Progenitor cell of endocrine pancreas (in vitro differentiated cells): ENCODE measurements around the gene AFG3L2. TPM values are rescaled to one million over a fixed set of nuclear protein-coding genes. Genes with fewer than 3 reads are reported as not detected.

Source experiments
- DNase-seq: peaks from one replicate; pipeline ENCODE4 v3.0.0; 2021; ENCODE audit warnings: low spot score; ENCODE audit not compliant: unreplicated experiment
- H3K27ac Mint-ChIP-seq: 2 replicates; pipeline ENCODE4 v1.8.0; 2021; ENCODE audit warnings: mild to moderate bottlenecking, moderate library complexity, mixed read lengths
- H3K27me3 Mint-ChIP-seq: 2 replicates; pipeline ENCODE4 v1.8.0; 2021; ENCODE audit warnings: mixed read lengths
- H3K36me3 Mint-ChIP-seq: 2 replicates; pipeline ENCODE4 v1.8.0; 2022; ENCODE audit warnings: mixed read lengths; ENCODE audit not compliant: insufficient read depth
- H3K4me1 Mint-ChIP-seq: 2 replicates; pipeline ENCODE4 v1.8.0; 2021; ENCODE audit warnings: low read depth, mixed read lengths
- H3K4me3 Mint-ChIP-seq: 2 replicates; pipeline ENCODE4 v1.8.0; 2021; ENCODE audit warnings: low read depth, mild to moderate bottlenecking, moderate library complexity, mixed read lengths
- H3K9me3 Mint-ChIP-seq: 2 replicates; pipeline ENCODE4 v1.8.0; 2021; ENCODE audit warnings: low read depth, mixed read lengths
- CTCF ChIP-seq: fragments of 200-600 bp; sonication (generic); IDR thresholded peaks from one replicate; pipeline ENCODE4 v1.5.0; 2021; ENCODE audit warnings: antibody characterized with exemption, mild to moderate bottlenecking; ENCODE audit not compliant: unreplicated experiment
- total RNA-seq: library from RNA; stranded (reverse); gene quantifications from 2 replicates; pipeline ENCODE4 v1.2.1, GENCODE V29; 2021

AFG3L2 gene
- total RNA-seq, 1 donor from 2014 or later, result 44.6 TPM

GRCh38 chr18:12288403-12288755, 88.6 kb downstream of the AFG3L2 start:
- peaks cover 60% of the 10 kb centered on the region for H3K27me3 Mint-ChIP-seq
- TF ChIP-seq CTCF, result no peak
- no peaks in the 10 kb centered on the region for H3K36me3 Mint-ChIP-seq
- DNase-seq, result no peak
- H3K9me3 Mint-ChIP-seq, result no peaks in the 10 kb centered on the region
- peak overlapping the region; percentile 86 for H3K27ac Mint-ChIP-seq
- peak overlapping the region; percentile 78 for H3K4me3 Mint-ChIP-seq
- H3K4me1 Mint-ChIP-seq, result peaks cover 10% of the 10 kb centered on the region

- peak overlapping the region; percentile 86 for H3K27ac Mint-ChIP-seq
- no peaks in the 10 kb centered on the region for H3K9me3 Mint-ChIP-seq
- TF ChIP-seq CTCF, result no peak
- H3K4me1 Mint-ChIP-seq, result peaks cover 11% of the 10 kb centered on the region
- H3K36me3 Mint-ChIP-seq, result no peaks in the 10 kb centered on the region
- H3K27me3 Mint-ChIP-seq, result peaks cover 56% of the 10 kb centered on the region
- DNase-seq, result no peak
- H3K4me3 Mint-ChIP-seq, result peak overlapping the region; percentile 78
Observed at GRCh38 chr18:12287684-12288402, 89.2 kb downstream of the AFG3L2 start.

GRCh38 chr18:12287131-12287681, 89.8 kb downstream of the AFG3L2 start:
- Mint-ChIP-seq H3K27me3 (peaks cover 56% of the 10 kb centered on the region), H3K4me1 (peaks cover 16% of the 10 kb centered on the region), H3K9me3 (no peaks in the 10 kb centered on the region), H3K36me3 (no peaks in the 10 kb centered on the region), H3K4me3 (peak overlapping the region; percentile 78), H3K27ac (no peak overlapping the region)
- TF ChIP-seq CTCF, result no peak
- no peak for DNase-seq

- Mint-ChIP-seq H3K27ac (no peak overlapping the region), H3K36me3 (no peaks in the 10 kb centered on the region), H3K27me3 (peaks cover 35% of the 10 kb centered on the region), H3K4me1 (peaks cover 20% of the 10 kb centered on the region), H3K4me3 (no peak overlapping the region), H3K9me3 (no peaks in the 10 kb centered on the region)
- TF ChIP-seq CTCF, result no peak
- no peak for DNase-seq
Observed at GRCh38 chr18:12283666-12284065, 93.4 kb downstream of the AFG3L2 start.

GRCh38 chr18:12283256-12283655, 93.8 kb downstream of the AFG3L2 start:
- no peaks in the 10 kb centered on the region for H3K36me3 Mint-ChIP-seq
- peaks cover 31% of the 10 kb centered on the region for H3K27me3 Mint-ChIP-seq
- no peaks in the 10 kb centered on the region for H3K9me3 Mint-ChIP-seq
- H3K27ac Mint-ChIP-seq, result no peak overlapping the region
- peak; percentile 28 for TF ChIP-seq CTCF
- DNase-seq, result no peak
- H3K4me3 Mint-ChIP-seq, result no peak overlapping the region
- H3K4me1 Mint-ChIP-seq, result peaks cover 19% of the 10 kb centered on the region
